Effector memory CD4-positive, alpha-beta T cell (primary cell): ENCODE measurements around the gene SYT8.
"Not testable (repeated sequence)": the region's sequence is repeated elsewhere in the genome, so short reads cannot be mapped to it uniquely, and the experiment has no call there.

Source experiments
- DNase-seq, 3 donors: peaks; one replicate each; pipeline ENCODE4 v3.0.0-alpha.2; 2020
- H3K27ac ChIP-seq: 2 replicates; pipeline ENCODE4 v1.7.0; 2013; ENCODE audit warnings: mild to moderate bottlenecking, low read length, moderate library complexity; ENCODE audit not compliant: insufficient read depth, poor library complexity, severe bottlenecking
- H3K27me3 ChIP-seq: replicated peaks from 2 replicates; pipeline ENCODE4 v1.7.0; 2013; ENCODE audit warnings: mild to moderate bottlenecking, low read length; ENCODE audit not compliant: insufficient read depth, control insufficient read depth, poor library complexity, severe bottlenecking
- H3K36me3 ChIP-seq: 2 replicates; pipeline ENCODE4 v1.7.0; 2013; ENCODE audit warnings: mild to moderate bottlenecking, low read length, moderate library complexity; ENCODE audit not compliant: control insufficient read depth, insufficient read depth
- H3K4me1 ChIP-seq: 2 replicates; pipeline ENCODE4 v1.7.0; 2013; ENCODE audit warnings: low read length, mild to moderate bottlenecking; ENCODE audit not compliant: control insufficient read depth, insufficient read depth, poor library complexity, severe bottlenecking
- H3K4me3 ChIP-seq: 2 replicates; pipeline ENCODE4 v1.7.0; 2013; ENCODE audit warnings: low read length, low read depth, mild to moderate bottlenecking; ENCODE audit not compliant: insufficient read depth, poor library complexity, severe bottlenecking
- H3K9me3 ChIP-seq: 2 replicates; pipeline ENCODE4 v1.7.0; 2013; ENCODE audit warnings: mild to moderate bottlenecking, low read length, moderate library complexity; ENCODE audit not compliant: control insufficient read depth

The SYT8 gene

DNA sequence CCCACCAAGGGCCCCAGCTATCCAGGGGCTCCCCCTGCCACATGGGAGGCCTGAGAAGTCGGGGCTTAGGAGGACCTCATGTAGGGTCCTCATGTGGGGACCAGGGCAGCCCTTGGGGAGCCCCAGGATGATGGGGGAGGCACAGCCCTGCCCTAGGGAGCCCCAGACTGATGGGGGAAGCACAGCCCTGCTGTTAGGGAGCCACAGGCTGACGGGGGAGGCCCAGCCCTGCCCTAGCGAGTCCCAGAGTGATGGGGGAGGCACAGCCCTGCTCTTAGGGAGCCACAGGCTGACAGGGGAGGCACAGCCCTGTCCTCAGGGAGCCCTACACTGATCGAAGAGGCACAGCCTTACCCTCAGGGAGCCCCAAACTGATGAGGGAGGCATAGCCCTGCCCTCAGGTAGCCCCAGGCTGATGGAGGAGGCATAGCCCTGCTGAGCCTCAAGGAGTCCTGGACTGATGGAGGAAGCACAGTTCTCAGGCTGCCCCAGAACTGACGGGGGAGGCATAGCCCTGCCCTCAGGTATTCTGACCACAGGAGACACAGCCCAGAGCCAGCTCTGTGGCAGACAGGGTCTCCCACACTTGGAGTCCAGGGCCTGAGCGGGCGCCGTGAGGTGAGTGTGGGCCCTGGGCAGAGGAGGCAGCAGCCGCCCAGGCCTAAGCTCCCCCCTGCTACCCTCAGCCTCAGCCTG, 46.1 kb downstream of the SYT8 start:
- Histone ChIP-seq H3K4me1 (peaks cover 8% of the 10 kb centered on the region), H3K4me3 (no peak overlapping the region), H3K9me3 (no peaks in the 10 kb centered on the region), H3K36me3 (peaks cover 32% of the 10 kb centered on the region), H3K27ac (peak overlapping the region; percentile 13), H3K27me3 (no peaks in the 10 kb centered on the region)
- no peak for DNase-seq

GRCh38 chr11:1881442-1882264, 46.9 kb downstream of the SYT8 start:
- no peak for DNase-seq
- H3K36me3 ChIP-seq, result peaks cover 36% of the 10 kb centered on the region
- H3K9me3 ChIP-seq, result no peaks in the 10 kb centered on the region
- peak overlapping the region; percentile 13 for H3K27ac ChIP-seq
- no peak overlapping the region for H3K4me3 ChIP-seq
- peaks cover 8% of the 10 kb centered on the region for H3K4me1 ChIP-seq
- H3K27me3 ChIP-seq, result no peaks in the 10 kb centered on the region

DNA sequence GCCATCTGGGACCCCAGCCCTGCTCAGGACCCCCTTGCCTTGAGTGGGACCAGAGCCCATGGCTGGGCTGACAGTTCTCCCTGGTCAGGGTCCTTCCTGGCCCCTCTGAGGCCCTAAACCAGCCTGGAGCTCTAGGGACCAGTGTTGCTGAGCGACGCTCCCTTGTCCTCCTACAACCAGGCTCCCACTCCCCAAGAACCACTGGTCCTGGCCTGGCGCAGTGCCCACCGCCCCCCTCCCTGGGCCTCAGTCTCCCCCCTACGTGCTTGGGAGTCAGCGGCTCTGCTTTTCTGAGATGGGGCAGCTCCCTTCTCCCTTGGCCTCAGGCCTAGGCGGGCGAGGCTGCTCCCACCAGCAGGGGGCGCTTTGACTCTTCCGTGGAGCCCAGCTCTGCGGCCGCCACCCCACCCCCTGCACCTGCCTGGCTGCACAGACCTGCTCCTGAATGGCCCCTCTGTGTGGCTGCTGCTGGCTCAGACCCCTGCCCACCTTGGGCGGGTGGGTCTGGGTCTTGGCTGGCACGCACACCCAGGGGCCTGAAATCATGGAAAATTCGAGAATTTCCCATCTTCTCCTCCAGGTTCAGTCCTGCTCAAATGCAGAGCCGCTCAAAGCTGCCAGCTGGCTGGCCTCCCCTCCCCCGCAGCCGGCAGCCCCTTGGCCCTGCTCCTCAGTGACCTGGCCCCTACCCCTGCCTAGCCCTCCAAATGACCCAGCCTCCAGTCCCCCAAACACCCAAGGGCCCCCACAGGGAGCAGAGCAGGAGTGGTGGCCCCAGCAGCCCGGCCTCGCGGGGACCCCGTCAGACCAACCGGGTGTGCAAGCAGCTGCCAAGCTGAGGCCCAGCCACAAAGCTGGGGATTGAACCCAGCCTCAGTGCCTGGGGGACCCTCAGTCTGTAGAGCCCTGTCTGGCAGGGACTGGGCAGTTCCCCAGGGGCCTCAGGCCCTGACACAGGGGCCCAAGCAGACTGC, 47.8 kb downstream of the SYT8 start:
- H3K9me3 ChIP-seq, result no peaks in the 10 kb centered on the region
- no peak overlapping the region for H3K27ac ChIP-seq
- H3K36me3 ChIP-seq, result peaks cover 36% of the 10 kb centered on the region
- no peak overlapping the region for H3K4me3 ChIP-seq
- DNase-seq, result peak; percentile 50 to 58 (median 52)
- H3K4me1 ChIP-seq, result peaks cover 9% of the 10 kb centered on the region
- no peaks in the 10 kb centered on the region for H3K27me3 ChIP-seq

DNA sequence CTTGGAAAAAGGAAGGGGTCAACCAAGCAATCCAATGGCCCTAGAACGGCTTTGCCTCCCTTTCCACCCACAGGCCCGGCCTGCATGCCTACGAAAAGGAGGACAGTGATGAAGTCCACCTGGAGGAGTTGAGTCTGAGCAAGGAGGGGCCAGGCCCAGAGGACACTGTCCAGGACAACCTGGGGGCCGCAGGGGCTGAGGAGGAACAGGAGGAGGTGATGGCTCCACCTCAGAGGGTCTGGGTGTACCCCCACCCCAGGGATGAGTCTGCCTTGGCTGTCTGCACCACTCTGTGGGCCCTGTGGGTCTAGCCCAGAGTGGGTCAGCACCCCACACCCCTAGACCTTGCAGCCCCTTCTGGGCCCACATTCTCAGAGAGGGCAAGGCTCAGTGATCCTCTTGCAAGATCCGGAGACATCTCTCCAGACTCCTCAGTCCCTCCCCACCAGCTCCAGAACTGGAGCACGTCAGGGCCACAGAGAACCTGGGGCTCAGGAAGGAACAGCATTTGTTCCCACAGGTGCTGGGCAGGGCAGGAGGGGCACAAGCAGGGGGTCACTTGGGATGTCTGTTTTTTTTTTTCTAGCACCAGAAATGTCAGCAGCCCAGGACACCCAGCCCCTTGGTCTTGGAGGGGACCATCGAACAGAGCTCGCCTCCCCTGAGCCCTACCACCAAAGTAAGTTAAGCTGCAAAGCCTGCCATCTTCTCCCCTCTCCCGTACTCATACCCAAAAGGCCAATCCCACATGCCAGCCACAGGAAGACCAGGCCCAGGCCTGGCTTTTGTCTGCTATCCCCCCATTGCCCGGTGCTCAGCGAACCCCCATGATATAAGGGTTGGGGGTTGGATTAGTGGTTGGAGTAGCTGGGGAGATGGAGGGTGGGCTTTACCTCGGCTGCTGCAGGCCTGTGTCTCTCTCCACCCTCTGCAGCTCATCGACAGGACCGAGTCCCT, 48.8 kb downstream of the SYT8 start:
- Histone ChIP-seq H3K4me3 (no peak overlapping the region), H3K27me3 (no peaks in the 10 kb centered on the region), H3K36me3 (peaks cover 36% of the 10 kb centered on the region), H3K27ac (no peak overlapping the region), H3K9me3 (no peaks in the 10 kb centered on the region), H3K4me1 (peaks cover 18% of the 10 kb centered on the region)
- DNase-seq, result no peak

DNA sequence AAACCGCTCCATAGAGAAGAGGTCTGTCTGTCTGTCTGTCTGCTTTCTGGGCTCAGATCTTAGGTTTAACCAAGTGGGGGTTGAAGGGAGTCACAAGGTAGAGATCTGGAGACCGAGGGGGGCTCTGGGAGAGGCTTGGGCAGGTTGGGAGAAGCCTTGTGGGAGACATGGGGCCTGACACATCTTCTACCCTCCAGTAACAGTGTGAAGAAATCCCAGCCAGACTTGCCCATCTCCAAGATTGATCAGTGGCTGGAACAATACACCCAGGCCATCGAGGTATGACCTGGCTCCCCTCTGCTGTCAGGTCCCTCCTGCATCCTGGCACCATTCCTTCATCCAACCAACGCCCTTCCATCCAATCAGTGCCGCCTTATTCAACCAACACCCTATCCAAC, 49.5 kb downstream of the SYT8 start:
- Histone ChIP-seq H3K36me3 (peaks cover 36% of the 10 kb centered on the region), H3K4me3 (no peak overlapping the region), H3K9me3 (no peaks in the 10 kb centered on the region), H3K27ac (no peak overlapping the region), H3K4me1 (peaks cover 24% of the 10 kb centered on the region), H3K27me3 (no peaks in the 10 kb centered on the region)
- no peak for DNase-seq

DNA sequence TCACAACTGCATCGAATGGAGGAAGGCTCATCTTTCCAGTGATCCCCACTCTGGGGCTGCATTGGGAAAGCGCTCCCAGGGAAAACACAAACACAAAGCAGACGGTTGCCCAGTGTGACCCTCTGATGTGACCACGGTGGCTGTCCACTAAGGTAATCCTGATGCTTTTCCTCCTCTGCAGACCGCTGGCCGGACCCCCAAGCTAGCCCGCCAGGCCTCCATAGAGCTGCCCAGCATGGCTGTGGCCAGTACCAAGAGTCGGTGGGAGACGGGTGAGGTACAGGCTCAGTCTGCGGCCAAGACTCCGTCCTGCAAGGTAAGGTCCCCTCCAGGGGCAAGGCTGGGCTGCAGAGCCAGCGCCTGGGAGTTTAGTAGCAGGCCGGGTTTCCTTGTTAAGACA, 51.8 kb downstream of the SYT8 start:
- not testable (repeated sequence) for DNase-seq, H3K9me3 ChIP-seq, H3K4me3 ChIP-seq, H3K27me3 ChIP-seq, H3K27ac ChIP-seq
- peaks cover 42% of the 10 kb centered on the region for H3K4me1 ChIP-seq
- H3K36me3 ChIP-seq, result peaks cover 36% of the 10 kb centered on the region
